Common myeloid progenitor, CD34-positive (primary cell): ENCODE results near the gene CCDC9. TPM values are rescaled to one million over a fixed set of nuclear protein-coding genes. Genes with fewer than 3 reads are reported as not detected.

Source experiments
- CTCF ChIA-PET: fragments of 350-600 bp; sonication (Branson Sonifier 250); formaldehyde crosslinking; loops from one replicate; lab custom pipeline; 2021; ENCODE audit warnings: antibody characterized with exemption; lab: Charles Lee
- POLR2A ChIA-PET: fragments of 350-600 bp; sonication (Branson Sonifier 250); formaldehyde crosslinking; loops from one replicate; lab custom pipeline; 2021; ENCODE audit warnings: antibody characterized with exemption; lab: Charles Lee
- DNase-seq, 3 donors: peaks; one replicate each; pipeline versions ENCODE4 v3.0.0 to v3.0.0-alpha.2; 2013
- H3K27ac ChIP-seq, 2 experiments: 1 replicate in 1 of 2; 2 replicates in 1 of 2; pipeline ENCODE4 v1.7.0; 2013; ENCODE audit warnings: inconsistent platforms in 2 of 2, low read length in 2 of 2, mild to moderate bottlenecking in 2 of 2, low read depth in 1 of 2, moderate library complexity in 1 of 2; ENCODE audit not compliant: severe bottlenecking in 2 of 2, insufficient read depth in 1 of 2, poor library complexity in 1 of 2
- H3K27me3 ChIP-seq, 5 experiments: replicated peaks in 2 of 5; 1 replicate in 3 of 5; 2 replicates in 2 of 5; pipeline versions ENCODE4 v1.6.1 to v1.7.0; 2013; ENCODE audit warnings: low read length in 4 of 5, mild to moderate bottlenecking in 2 of 5, moderate library complexity in 2 of 5, inconsistent platforms in 1 of 5; ENCODE audit not compliant: insufficient read depth in 5 of 5, control insufficient read depth in 4 of 5
- H3K36me3 ChIP-seq, 4 experiments: 1 replicate in 2 of 4; 2 replicates in 2 of 4; pipeline versions ENCODE4 v1.6.1 to v1.7.0; 2013; ENCODE audit warnings: low read length in 3 of 4, control low read depth in 1 of 4, mild to moderate bottlenecking in 1 of 4; ENCODE audit not compliant: control insufficient read depth in 4 of 4, insufficient read depth in 4 of 4
- H3K4me1 ChIP-seq, 4 experiments: 1 replicate in 3 of 4; 2 replicates in 1 of 4; pipeline versions ENCODE4 v1.6.1 to v1.7.1; 2013; ENCODE audit warnings: low read length in 3 of 4, mild to moderate bottlenecking in 3 of 4, control low read depth in 1 of 4, inconsistent platforms in 1 of 4, moderate library complexity in 1 of 4; ENCODE audit not compliant: control insufficient read depth in 4 of 4, insufficient read depth in 4 of 4; ENCODE audit errors: control extremely low read depth in 1 of 4
- H3K4me3 ChIP-seq, 7 experiments: 1 replicate in 4 of 7; 2 replicates in 3 of 7; pipeline versions ENCODE4 v1.5.1 to v1.7.0; 2013; ENCODE audit warnings: mild to moderate bottlenecking in 7 of 7, low read length in 6 of 7, moderate library complexity in 6 of 7, inconsistent platforms in 2 of 7, low read depth in 2 of 7, control low read depth in 1 of 7; ENCODE audit not compliant: insufficient read depth in 4 of 7, control insufficient read depth in 1 of 7; ENCODE audit errors: extremely low read depth in 1 of 7
- H3K9me3 ChIP-seq, 5 experiments: 1 replicate in 4 of 5; 2 replicates in 1 of 5; pipeline versions ENCODE4 v1.6.1 to v1.7.1; 2013; ENCODE audit warnings: low read length in 4 of 5, mild to moderate bottlenecking in 2 of 5, inconsistent platforms in 1 of 5, low read depth in 1 of 5, moderate library complexity in 1 of 5; ENCODE audit not compliant: control insufficient read depth in 4 of 5, insufficient read depth in 2 of 5; ENCODE audit errors: control extremely low read depth in 1 of 5
- WGBS: methylation state at CpG from one replicate; pipeline ENCODE4 v1.1.5; 2013; ENCODE audit not compliant: insufficient coverage; 5-methylcytosine and 5-hydroxymethylcytosine counted together
- polyA plus RNA-seq: library from polyadenylated mRNA; unstranded; fragments of 120-200 nt; gene quantifications from one replicate; pipeline ENCODE4 v1.2.1, GENCODE V29; 2013

The CCDC9 gene
- polyA plus RNA-seq: 13.7 TPM

GRCh38 chr19:47255879-47256692, at the start of gene CCDC9:
Gene CCDC9 (plus strand): TSS chr19:47256525. CDS start chr19:47258401, 1,876 bp downstream.
- CTCF ChIA-PET: interaction anchor here (0.6 to 4.7 kb wide), 5 partner anchors 10 to 45 kb away, joined by 3 to 49 read pairs (median 7); no protein-coding TSS in a partner anchor
- Histone ChIP-seq H3K4me1 (peaks cover 4 to 19% (median 15%) of the 10 kb centered on the region in 4 experiments), H3K4me3 (peak within 1 kb of the TSS; percentile 50 to 81 (median 72)), H3K36me3 (peaks cover 2 to 28% (median 23%) of the 10 kb centered on the region in 4 experiments), H3K27me3 (no peaks in the 10 kb centered on the region), H3K9me3 (no peaks in the 10 kb centered on the region), H3K27ac (peak within 1 kb of the TSS; percentile 83 to 93)
- peak; percentile 97 to 98 (median 98) for DNase-seq
- 24% methylated on average over 52 of the region's 60 CpGs for WGBS
- POLR2A ChIA-PET: interaction anchor here (0.5 to 2.0 kb wide), 10 partner anchors 8 to 342 kb away, joined by 3 to 25 read pairs (median 4); partner anchors contain the start of genes INAFM1 and ZC3H4

DNA sequence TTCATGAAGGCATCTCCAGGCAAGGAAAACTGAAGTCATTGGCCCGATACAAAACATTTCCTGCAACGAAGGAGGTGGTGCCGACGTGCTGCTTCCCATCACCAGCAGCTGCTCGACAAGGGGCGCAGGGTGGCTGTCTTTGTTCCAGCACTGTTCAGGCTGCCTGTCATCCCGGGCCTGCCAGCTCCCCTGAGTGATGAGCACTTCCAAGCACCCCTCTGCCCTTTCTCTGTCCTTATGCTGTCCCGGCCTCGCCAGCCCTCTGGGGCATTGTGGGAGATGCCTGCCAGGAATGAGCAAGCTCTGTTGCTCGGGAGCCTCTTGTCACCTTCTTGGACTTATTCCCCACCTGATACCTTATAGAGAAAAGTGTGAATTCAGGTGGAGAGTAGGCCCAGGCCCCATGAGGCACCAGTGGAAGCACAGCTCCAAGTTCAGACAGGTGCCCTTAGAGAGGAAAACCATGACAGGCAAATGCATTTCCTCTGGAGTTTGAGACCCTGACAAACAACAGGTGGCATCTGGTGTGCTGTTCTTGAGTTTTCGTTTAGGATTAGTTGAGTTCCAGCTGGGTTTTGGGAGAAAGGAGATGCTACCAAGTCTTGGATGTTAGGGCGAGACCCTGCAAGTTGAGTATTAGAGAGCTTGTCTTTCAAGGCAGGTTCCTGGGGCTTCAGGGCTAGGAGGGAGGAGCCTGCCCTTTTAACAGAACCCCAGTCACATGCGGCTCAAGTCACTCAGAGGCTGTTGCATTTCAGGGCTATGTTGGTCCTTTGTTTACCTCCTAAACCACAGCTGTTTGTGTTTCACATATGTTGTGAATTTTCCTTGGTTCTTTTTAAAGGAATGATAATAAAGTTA, 46.8 kb upstream of the CCDC9 start:
- ChIA-PET CTCF (interaction anchor here (0.9 to 9.4 kb wide), 15 partner anchors 9 to 129 kb away, joined by 3 to 166 read pairs (median 5); no protein-coding TSS in a partner anchor), POLR2A (interaction anchor here (2.8 to 3.9 kb wide), 2 partner anchors 17 to 35 kb away, joined by 19 to 28 read pairs; no protein-coding TSS in a partner anchor)
- no peak for DNase-seq
- Histone ChIP-seq H3K4me3 (no peak overlapping the region), H3K27ac (no peak overlapping the region), H3K9me3 (no peaks in the 10 kb centered on the region), H3K4me1 (peaks cover 2 to 13% (median 11%) of the 10 kb centered on the region in 4 experiments), H3K36me3 (peaks cover 8 to 61% (median 36%) of the 10 kb centered on the region in 4 experiments), H3K27me3 (no peaks in the 10 kb centered on the region)
- WGBS: 88% methylated on average over 10 of the region's 13 CpGs

DNA sequence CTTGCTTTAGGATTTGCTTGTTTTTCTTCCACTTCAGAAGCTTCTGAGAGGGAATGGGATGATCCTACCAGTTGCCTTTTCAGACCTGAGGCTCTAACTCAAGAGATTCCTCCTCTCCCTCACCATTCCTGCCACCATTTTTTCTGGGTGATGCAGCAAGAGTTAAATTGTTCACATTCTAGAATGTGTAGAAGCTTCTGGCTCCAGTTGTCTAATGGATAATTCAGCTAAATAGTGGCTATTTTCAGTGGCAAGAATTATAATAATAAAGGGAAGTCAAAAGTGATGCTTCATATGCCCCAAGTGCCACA, 46.2 kb upstream of the CCDC9 start:
- Histone ChIP-seq H3K4me1 (peaks cover 2 to 13% (median 11%) of the 10 kb centered on the region in 4 experiments), H3K36me3 (peaks cover 8 to 55% (median 33%) of the 10 kb centered on the region in 4 experiments), H3K9me3 (no peaks in the 10 kb centered on the region), H3K4me3 (no peak overlapping the region), H3K27ac (no peak overlapping the region), H3K27me3 (no peaks in the 10 kb centered on the region)
- no peak for DNase-seq
- POLR2A ChIA-PET: interaction anchor here (2.8 to 3.9 kb wide), 2 partner anchors 16 to 34 kb away, joined by 19 to 28 read pairs; no protein-coding TSS in a partner anchor
- CTCF ChIA-PET: interaction anchor here (0.8 to 9.4 kb wide), 19 partner anchors 10 to 129 kb away, joined by 3 to 166 read pairs (median 5); partner anchors contain the start of genes CCDC9 and INAFM1

DNA sequence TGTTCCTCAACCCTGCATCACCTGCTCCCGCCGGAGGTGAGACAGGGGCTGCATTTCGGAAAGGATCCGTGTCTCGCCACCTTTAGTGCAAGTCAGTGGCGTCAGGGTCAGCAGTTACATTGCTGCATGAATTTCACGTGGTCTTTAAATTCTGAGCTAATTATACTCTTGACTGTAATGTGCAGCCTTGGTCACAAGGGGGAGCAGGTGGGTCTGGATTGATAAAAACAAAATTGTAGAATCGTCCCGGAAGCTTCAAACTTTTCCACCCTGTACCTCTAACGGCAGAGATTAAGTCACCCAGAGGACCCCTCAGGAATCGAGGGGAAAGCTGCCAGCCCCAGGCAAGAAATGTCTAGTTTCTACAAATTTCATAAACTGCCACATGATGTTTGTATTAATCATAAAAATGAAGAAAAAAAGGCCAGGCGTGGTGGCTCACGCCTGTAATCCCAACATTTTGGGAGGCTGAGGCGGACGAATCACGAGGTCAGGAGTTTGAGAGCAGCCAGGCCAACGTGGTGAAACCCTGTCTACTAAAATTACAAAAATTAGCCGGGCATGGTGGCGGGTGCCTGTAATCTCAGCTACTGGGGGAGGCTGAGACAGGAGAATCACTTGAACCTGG, 45.5 kb upstream of the CCDC9 start:
- H3K9me3 ChIP-seq: no peaks in the 10 kb centered on the region
- DNase-seq: peak; percentile 80 to 88 (median 81)
- peak overlapping the region; percentile 54 to 82 for H3K27ac ChIP-seq
- ChIA-PET CTCF (interaction anchor here (0.8 to 9.4 kb wide), 23 partner anchors 11 to 130 kb away, joined by 3 to 166 read pairs (median 5); partner anchors contain the start of genes CCDC9 and INAFM1), POLR2A (interaction anchor here (2.8 to 3.9 kb wide), 2 partner anchors 15 to 33 kb away, joined by 19 to 28 read pairs; no protein-coding TSS in a partner anchor)
- peaks cover 8 to 49% (median 27%) of the 10 kb centered on the region in 4 experiments for H3K36me3 ChIP-seq
- WGBS: 33% methylated on average over 14 of the region's 19 CpGs
- H3K4me3 ChIP-seq: no peak overlapping the region
- no peaks in the 10 kb centered on the region for H3K27me3 ChIP-seq
- H3K4me1 ChIP-seq: peaks cover 2 to 13% (median 11%) of the 10 kb centered on the region in 4 experiments

- Histone ChIP-seq H3K4me3 (no peak overlapping the region), H3K27ac (no peak overlapping the region), H3K27me3 (no peaks in the 10 kb centered on the region), H3K4me1 (peaks cover 2 to 8% (median 8%) of the 10 kb centered on the region in 4 experiments), H3K36me3 (peaks cover 0 to 2% (median 0%) of the 10 kb centered on the region in 4 experiments), H3K9me3 (no peaks in the 10 kb centered on the region)
- ChIA-PET POLR2A (interaction anchor here (2.6 kb wide), 1 partner anchor 10 kb away, joined by 9 read pairs; no protein-coding TSS in a partner anchor), CTCF (interaction anchor here (0.8 to 2.7 kb wide), 3 partner anchors 8 to 10 kb away, joined by 3 to 12 read pairs (median 3); no protein-coding TSS in a partner anchor)
- 89% methylated on average over 5 of the region's 5 CpGs for WGBS
- DNase-seq: no peak
These were observed 40.7 kb upstream of the CCDC9 start for GRCh38 chr19:47215581-47215980.

DNA sequence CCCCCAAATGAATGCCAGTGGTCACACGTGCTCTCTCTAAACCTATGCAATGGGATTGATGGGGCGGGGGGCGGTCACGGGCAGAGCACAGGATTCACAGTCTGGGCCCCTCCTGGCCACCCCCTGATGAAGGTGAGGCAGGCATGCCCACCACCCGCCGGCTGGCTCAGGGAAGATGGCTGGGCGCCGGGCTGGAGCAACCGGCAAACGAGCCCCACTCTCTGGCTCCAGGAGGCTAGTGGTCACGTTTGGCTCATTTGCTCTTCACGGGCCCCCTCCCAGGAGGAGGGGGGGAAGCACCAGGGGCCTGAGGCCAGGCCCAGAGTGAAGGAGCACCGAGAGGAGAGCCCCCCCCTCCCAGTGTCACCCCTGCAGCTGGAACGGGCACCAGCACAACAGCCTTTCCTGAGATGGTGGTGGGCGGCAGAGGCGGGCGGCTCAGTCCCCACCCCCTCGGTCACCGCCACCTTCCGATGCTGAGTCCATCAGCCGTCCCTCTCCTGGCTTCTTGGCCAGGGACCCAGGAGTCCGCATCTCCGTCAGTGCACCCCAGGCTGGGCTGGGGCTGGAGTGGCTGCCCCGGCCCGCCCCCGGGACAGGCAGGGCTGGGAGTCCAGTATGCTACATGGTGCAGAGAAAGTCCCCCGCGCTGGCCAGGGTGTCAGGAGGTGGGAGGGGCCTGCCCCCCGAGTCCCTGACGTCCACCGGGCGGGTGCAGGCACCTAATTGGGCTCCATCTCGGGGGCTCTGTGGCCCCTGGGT, 35.1 kb upstream of the CCDC9 start:
- POLR2A ChIA-PET: no interaction called here
- Histone ChIP-seq H3K36me3 (peaks cover 0 to 4% (median 0%) of the 10 kb centered on the region in 4 experiments), H3K9me3 (no peaks in the 10 kb centered on the region), H3K27me3 (no peaks in the 10 kb centered on the region), H3K4me1 (peaks cover 5 to 9% (median 7%) of the 10 kb centered on the region in 4 experiments), H3K4me3 (no peak overlapping the region), H3K27ac (no peak overlapping the region)
- DNase-seq: no peak
- CTCF ChIA-PET: no interaction called here
- WGBS: 95% methylated on average over 25 of the region's 33 CpGs
